ENCODE measurements around the gene IQCN. TPM values are rescaled to one million over a fixed set of nuclear protein-coding genes. Genes with fewer than 3 reads are reported as not detected.

Gene IQCN
- total RNA-seq, 2 donors from 2014 or later: 4.1 to 19.5 TPM

DNA sequence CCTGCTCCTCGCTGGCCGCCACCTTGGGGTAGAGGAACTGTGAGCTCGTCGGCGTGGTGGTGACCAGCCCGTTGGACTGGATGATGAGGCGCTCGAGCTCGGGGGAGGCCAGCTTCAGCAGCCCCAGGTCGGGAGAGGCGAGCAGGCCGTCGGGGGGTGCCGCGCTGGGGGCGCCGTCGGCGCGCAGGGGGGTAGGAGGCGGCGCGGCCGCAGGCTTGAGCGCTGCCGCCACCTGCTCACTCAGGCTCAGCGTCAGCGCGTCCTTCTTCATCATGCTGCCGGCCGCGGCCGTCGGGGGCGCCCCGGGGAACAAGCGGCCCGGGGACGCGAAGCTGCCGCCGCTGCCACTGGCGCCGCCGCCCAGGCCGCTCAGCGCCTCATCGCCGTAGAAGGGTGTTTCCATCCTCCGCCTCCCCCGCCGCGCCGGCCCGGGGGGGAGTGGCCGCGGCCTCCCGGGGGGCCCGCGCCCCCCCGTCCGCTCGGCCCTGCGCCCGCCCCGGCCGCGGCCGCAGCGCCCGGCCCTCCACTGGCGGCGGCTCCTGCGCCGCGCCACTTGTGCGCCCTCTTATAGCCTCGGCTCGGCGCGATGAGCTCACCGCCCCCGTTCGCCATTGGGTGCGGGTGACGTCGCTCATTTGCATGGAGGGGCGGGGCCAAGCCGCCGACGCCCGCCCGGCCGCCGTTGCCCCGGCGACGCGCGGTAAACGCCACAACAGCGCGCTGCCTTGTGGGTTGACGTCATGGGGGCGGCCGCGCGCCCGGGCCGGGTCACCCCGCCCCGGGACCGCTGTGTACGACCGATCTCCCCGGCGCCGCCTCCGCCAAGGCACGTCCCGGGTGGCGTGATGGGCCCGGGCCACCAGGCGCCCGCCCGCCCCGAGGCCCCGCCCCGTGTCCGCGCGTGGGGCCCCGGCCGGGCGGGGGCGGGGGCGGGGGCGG lies 7.1 kb upstream of the IQCN start, which contains the start of gene JUND:
Gene JUND, minus strand, starts transcription at position 541 of the 939 bp plus-strand sequence. Its CDS starts 138 bp downstream, at position 403.
- peak; percentile 95 for DNase-seq (ENCODE audit: low spot score)
- TF ChIP-seq, protein P1, sequence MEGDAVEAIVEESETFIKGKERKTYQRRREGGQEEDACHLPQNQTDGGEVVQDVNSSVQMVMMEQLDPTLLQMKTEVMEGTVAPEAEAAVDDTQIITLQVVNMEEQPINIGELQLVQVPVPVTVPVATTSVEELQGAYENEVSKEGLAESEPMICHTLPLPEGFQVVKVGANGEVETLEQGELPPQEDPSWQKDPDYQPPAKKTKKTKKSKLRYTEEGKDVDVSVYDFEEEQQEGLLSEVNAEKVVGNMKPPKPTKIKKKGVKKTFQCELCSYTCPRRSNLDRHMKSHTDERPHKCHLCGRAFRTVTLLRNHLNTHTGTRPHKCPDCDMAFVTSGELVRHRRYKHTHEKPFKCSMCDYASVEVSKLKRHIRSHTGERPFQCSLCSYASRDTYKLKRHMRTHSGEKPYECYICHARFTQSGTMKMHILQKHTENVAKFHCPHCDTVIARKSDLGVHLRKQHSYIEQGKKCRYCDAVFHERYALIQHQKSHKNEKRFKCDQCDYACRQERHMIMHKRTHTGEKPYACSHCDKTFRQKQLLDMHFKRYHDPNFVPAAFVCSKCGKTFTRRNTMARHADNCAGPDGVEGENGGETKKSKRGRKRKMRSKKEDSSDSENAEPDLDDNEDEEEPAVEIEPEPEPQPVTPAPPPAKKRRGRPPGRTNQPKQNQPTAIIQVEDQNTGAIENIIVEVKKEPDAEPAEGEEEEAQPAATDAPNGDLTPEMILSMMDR (IDR thresholded peaks at IDR 0.05): peak in 1 of 4 experiments; percentile 4
- TF ChIP-seq POLR2AphosphoS5 (IDR thresholded peaks at IDR 0.05) (peak; percentile 91), POLR2A (IDR thresholded peaks at IDR 0.05) (peak; percentile 96)
- Histone ChIP-seq H3K4me3 (peak within 1 kb of the TSS; percentile 99), H3K4me1 (replicated peaks) (peaks cover 12% of the 10 kb centered on the region), H3K36me3 (no peaks in the 10 kb centered on the region), H3K27ac (peak within 1 kb of the TSS; percentile 100), H3K9me3 (no peaks in the 10 kb centered on the region), H3K27me3 (replicated peaks; ENCODE audit: insufficient read depth) (no peaks in the 10 kb centered on the region)
- WGBS: 0% methylated on average over 45 of the region's 138 CpGs
- intact Hi-C loops (cut with DNase I): no loop called here

DNA sequence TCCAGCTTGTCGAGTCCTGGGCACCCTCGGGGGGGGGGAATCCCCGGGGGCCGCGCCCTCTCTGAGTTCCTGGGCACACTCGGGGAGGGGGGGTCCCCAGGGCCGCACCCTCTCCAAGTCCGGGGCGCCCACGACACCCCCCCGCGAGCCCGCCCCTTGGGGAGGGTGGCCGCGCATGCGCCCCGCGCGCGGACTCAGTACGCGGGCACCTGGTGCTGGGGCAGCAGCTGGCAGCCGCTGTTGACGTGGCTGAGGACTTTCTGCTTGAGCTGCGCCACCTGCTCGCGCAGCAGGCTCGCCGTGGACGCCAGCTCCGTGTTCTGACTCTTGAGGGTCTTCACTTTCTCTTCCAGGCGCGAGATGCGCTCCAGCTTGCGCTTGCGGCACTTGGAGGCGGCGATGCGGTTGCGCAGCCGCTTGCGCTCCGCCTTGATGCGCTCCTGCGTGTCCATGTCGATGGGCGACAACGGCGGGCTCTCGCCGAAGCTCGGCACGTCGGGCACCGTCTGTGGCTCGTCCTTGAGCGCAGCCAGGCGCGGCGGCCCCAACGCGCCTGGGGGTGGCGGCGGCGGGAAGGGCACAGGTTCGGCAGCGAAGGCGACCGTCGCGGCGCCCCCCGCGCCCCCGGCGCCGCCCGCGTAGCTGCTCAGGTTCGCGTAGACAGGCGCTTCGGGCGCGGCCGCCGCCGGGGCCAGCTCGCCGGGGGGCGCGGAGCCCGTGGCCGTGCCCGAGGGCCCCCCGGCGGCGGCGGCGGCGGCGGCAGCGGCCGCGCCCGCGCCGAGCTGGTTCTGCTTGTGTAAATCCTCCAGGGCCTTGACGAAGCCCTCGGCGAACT lies 6.2 kb upstream of the IQCN start:
- DNase-seq (ENCODE audit: low spot score): peak; percentile 78
- Histone ChIP-seq H3K9me3 (no peaks in the 10 kb centered on the region), H3K27ac (peak overlapping the region; percentile 99 to 100), H3K4me3 (peak overlapping the region; percentile 99), H3K27me3 (replicated peaks; ENCODE audit: insufficient read depth) (no peaks in the 10 kb centered on the region), H3K4me1 (replicated peaks) (peaks cover 15% of the 10 kb centered on the region), H3K36me3 (no peaks in the 10 kb centered on the region)
- TF ChIP-seq, protein P1 (IDR thresholded peaks at IDR 0.05): peak in 2 of 4 experiments; percentile 7 to 17
- TF ChIP-seq POLR2AphosphoS5 (IDR thresholded peaks at IDR 0.05) (peak; percentile 96), POLR2A (IDR thresholded peaks at IDR 0.05) (peak; percentile 97)
- under 1% methylated on average over 56 of the region's 111 CpGs for whole genome bisulfite sequencing
- intact Hi-C loops (cut with DNase I): no loop called here

DNA sequence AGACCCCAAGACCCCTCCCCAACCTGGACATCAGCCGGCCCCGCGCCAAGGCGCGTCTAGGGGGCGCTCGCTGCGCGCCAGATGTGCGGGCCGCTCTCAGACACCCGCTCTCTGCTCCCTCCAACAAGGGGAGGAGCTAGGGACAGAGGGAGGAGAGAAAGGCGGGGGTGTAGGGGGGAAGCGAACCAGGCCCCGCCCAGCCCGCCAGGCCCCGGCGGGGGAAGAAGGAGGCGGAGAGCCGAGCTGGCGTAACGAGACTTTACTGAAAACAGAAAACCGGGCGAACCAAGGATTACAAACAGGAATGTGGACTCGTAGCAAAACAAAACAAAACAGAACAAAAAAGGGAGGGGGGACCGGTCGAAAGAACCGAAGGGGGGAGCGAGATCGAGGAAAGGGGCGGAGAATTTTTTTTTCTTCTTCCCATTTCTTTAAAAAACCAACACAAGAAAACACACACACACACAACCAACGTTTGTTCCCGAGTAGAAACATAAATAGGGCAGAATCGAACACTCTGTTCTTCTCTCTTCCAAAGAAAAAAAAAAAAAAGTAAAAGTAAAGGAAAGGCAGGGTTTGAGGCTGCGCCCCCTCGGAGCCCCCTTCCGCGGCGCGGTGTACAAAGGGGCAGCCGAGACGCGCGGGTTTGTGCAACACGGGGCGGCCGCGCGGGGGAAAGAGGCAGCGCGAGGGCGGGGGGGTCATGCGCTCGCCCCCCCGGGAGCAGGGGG lies 5.4 kb upstream of the IQCN start:
- intact Hi-C loops (cut with DNase I): loop anchor here (1.0 to 5.0 kb wide), 3 partner anchors 44 to 138 kb away; partner anchors contain the start of genes LSM4 and SSBP4
- Histone ChIP-seq H3K36me3 (no peaks in the 10 kb centered on the region), H3K4me3 (peak overlapping the region; percentile 99), H3K27me3 (replicated peaks; ENCODE audit: insufficient read depth) (no peaks in the 10 kb centered on the region), H3K27ac (peak overlapping the region; percentile 99 to 100), H3K4me1 (replicated peaks) (peaks cover 22% of the 10 kb centered on the region), H3K9me3 (no peaks in the 10 kb centered on the region)
- WGBS: under 1% methylated on average over 55 of the region's 55 CpGs
- TF ChIP-seq POLR2AphosphoS5 (IDR thresholded peaks at IDR 0.05) (peak; percentile 99), POLR2A (IDR thresholded peaks at IDR 0.05) (peak; percentile 97)
- TF ChIP-seq, protein P1 (IDR thresholded peaks at IDR 0.05): peak; percentile 62 to 98 (median 89)
- peak; percentile 95 for DNase-seq (ENCODE audit: low spot score)

DNA sequence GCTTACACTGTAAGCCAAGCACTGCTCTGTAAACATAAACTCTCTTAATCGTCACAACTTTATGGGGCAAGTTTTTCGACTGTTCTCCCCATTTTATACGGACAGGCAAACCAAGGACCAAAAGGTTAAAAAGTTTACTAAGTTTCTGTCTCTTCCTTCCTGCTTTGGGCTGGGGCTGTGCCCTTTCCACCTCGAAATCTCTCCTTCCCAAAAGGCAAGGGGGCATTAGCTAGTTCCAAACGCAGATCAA lies 4.9 kb upstream of the IQCN start:
- no peak for TF ChIP-seq POLR2AphosphoS5 (IDR thresholded peaks at IDR 0.05)
- no peak for TF ChIP-seq POLR2A (IDR thresholded peaks at IDR 0.05)
- TF ChIP-seq, protein P1 (IDR thresholded peaks at IDR 0.05): no peak
- intact Hi-C loops (cut with DNase I): loop anchor here (1.0 to 5.0 kb wide), 3 partner anchors 44 to 138 kb away; partner anchors contain the start of genes LSM4 and SSBP4
- no peak for DNase-seq (ENCODE audit: low spot score)
- H3K27me3 ChIP-seq (replicated peaks; ENCODE audit: insufficient read depth): no peaks in the 10 kb centered on the region
- H3K9me3 ChIP-seq: no peaks in the 10 kb centered on the region
- peaks cover 25% of the 10 kb centered on the region for H3K4me1 ChIP-seq (replicated peaks)
- no peaks in the 10 kb centered on the region for H3K36me3 ChIP-seq
- 0% methylated on average over 5 of the region's 5 CpGs for WGBS
- H3K4me3 ChIP-seq: peak overlapping the region; percentile 99
- H3K27ac ChIP-seq: peak overlapping the region; percentile 99 to 100

All from prostate gland (tissue), 2 donors.